WTC11 (cell line): Measurements from ENCODE around the gene GAL. TPM values are rescaled to one million over a fixed set of nuclear protein-coding genes. Genes with fewer than 3 reads are reported as not detected.

ENCODE experiments used
- ATAC-seq: fragments of 200-7000 bp; cut with Tn5 transposase; 2 replicates; pipeline ENCODE4 v1.10.0; 2021; ENCODE audit warnings: mild to moderate bottlenecking, moderate library complexity
- CTCF ChIA-PET: fragments of 300-600 bp; sonication (Branson Sonifier 250); formaldehyde crosslinking; loops from one replicate; lab custom pipeline; 2021; ENCODE audit warnings: antibody characterized with exemption; lab: Charles Lee
- POLR2A ChIA-PET: fragments of 350-600 bp; sonication (Branson Sonifier 250); formaldehyde crosslinking; loops from one replicate; lab custom pipeline; 2021; ENCODE audit warnings: antibody characterized with exemption; lab: Charles Lee
- DNase-seq: peaks from one replicate; pipeline ENCODE4 v3.0.0; 2021; ENCODE audit warnings: low spot score
- H3K27ac Mint-ChIP-seq: 2 replicates; pipeline ENCODE4 v1.8.0; 2021; ENCODE audit warnings: mixed read lengths
- H3K27me3 Mint-ChIP-seq: 2 replicates; pipeline ENCODE4 v1.8.0; 2021; ENCODE audit warnings: low read depth, mild to moderate bottlenecking, moderate library complexity, mixed read lengths
- H3K36me3 Mint-ChIP-seq: 2 replicates; pipeline ENCODE4 v1.8.0; 2021; ENCODE audit warnings: mixed read lengths
- H3K4me1 Mint-ChIP-seq: 2 replicates; pipeline ENCODE4 v1.8.0; 2022; ENCODE audit warnings: mixed read lengths
- H3K4me3 Mint-ChIP-seq: 2 replicates; pipeline ENCODE4 v1.8.0; 2021; ENCODE audit warnings: mild to moderate bottlenecking, moderate library complexity, mixed read lengths
- H3K9me3 Mint-ChIP-seq: 2 replicates; pipeline ENCODE4 v1.8.0; 2021; ENCODE audit warnings: mixed read lengths
- AR ChIP-seq: fragments of 250-450 bp; sonication (Bioruptor Pico); IDR thresholded peaks from 2 replicates; pipeline ENCODE4 v1.9.0; 2021; ENCODE audit warnings: mild to moderate bottlenecking
- E2F5 ChIP-seq: sonication (generic); formaldehyde crosslinking; IDR thresholded peaks from 2 replicates; pipeline ENCODE4 v1.8.1; 2022; ENCODE audit warnings: mild to moderate bottlenecking, moderate library complexity, missing genetic modification reagents
- EMX1 ChIP-seq: fragments of 250-450 bp; sonication (Bioruptor Pico); IDR thresholded peaks from 2 replicates; pipeline ENCODE4 v1.8.0; 2021; ENCODE audit warnings: mild to moderate bottlenecking
- ESRRA ChIP-seq: sonication (generic); formaldehyde crosslinking; IDR thresholded peaks from 2 replicates; pipeline ENCODE4 v1.8.1; 2022; ENCODE audit warnings: mild to moderate bottlenecking, missing genetic modification reagents, borderline replicate concordance
- NR1H2 ChIP-seq: sonication (generic); formaldehyde crosslinking; IDR thresholded peaks from 2 replicates; pipeline ENCODE4 v1.9.0; 2021; ENCODE audit warnings: mild to moderate bottlenecking, moderate library complexity, missing genetic modification reagents
- OVOL2 ChIP-seq: fragments of 250-450 bp; sonication (Bioruptor Pico); IDR thresholded peaks from 2 replicates; pipeline ENCODE4 v1.9.0; 2021; ENCODE audit warnings: mild to moderate bottlenecking, borderline replicate concordance
- SMAD3 ChIP-seq: sonication (generic); formaldehyde crosslinking; IDR thresholded peaks from 2 replicates; pipeline ENCODE4 v1.8.0; 2022; ENCODE audit warnings: missing genetic modification reagents, mild to moderate bottlenecking, borderline replicate concordance
- TEAD1 ChIP-seq: sonication (generic); formaldehyde crosslinking; IDR thresholded peaks from 2 replicates; pipeline ENCODE4 v1.8.0; 2022; ENCODE audit warnings: mild to moderate bottlenecking, missing genetic modification reagents
- ZBTB21 ChIP-seq: sonication (generic); formaldehyde crosslinking; IDR thresholded peaks from 2 replicates; pipeline ENCODE4 v1.8.1; 2023; ENCODE audit warnings: mild to moderate bottlenecking, missing genetic modification reagents, borderline replicate concordance
- ZMAT4 ChIP-seq: fragments of 250-450 bp; sonication (Bioruptor Pico); IDR thresholded peaks from 2 replicates; pipeline ENCODE4 v1.9.0; 2021; ENCODE audit warnings: mild to moderate bottlenecking
- ZNF317 ChIP-seq: sonication (generic); formaldehyde crosslinking; IDR thresholded peaks from 2 replicates; pipeline ENCODE4 v1.8.1; 2023; ENCODE audit warnings: low read depth, mild to moderate bottlenecking, moderate library complexity, missing genetic modification reagents, borderline replicate concordance
- ZNF396 ChIP-seq: fragments of 250-450 bp; sonication (Bioruptor Pico); IDR thresholded peaks from 2 replicates; pipeline ENCODE4 v1.8.0; 2021; ENCODE audit warnings: mild to moderate bottlenecking, moderate library complexity, borderline replicate concordance
- ZNF425 ChIP-seq: fragments of 250-450 bp; sonication (Bioruptor Pico); conservative IDR thresholded peaks from 2 replicates; pipeline ENCODE4 v1.9.0; 2021; ENCODE audit warnings: mild to moderate bottlenecking
- total RNA-seq: library from RNA; stranded (reverse); gene quantifications from 3 replicates; pipeline ENCODE4 v1.2.3, GENCODE V29; 2021
- TF ChIP-seq, protein P1 (sequence below): sonication (generic); formaldehyde crosslinking; IDR thresholded peaks from 2 replicates; pipeline ENCODE4 v1.8.1; 2023; ENCODE audit warnings: mild to moderate bottlenecking, missing genetic modification reagents, moderate library complexity
- TF ChIP-seq, protein P2 (sequence below): sonication (generic); formaldehyde crosslinking; IDR thresholded peaks from 2 replicates; pipeline ENCODE4 v1.8.0; 2023; ENCODE audit warnings: mild to moderate bottlenecking, missing genetic modification reagents
- TF ChIP-seq, protein P3 (sequence below): sonication (generic); formaldehyde crosslinking; IDR thresholded peaks from 2 replicates; pipeline ENCODE4 v1.8.0; 2022; ENCODE audit warnings: mild to moderate bottlenecking, missing genetic modification reagents

The GAL gene
- total RNA-seq, 1 experiment from 2014 or later = 102 TPM

GRCh38 chr11:68664141-68664540 lies 20.2 kb upstream of the GAL start:
- peaks cover 11% of the 10 kb centered on the region; the same call in 1 of the 2 replicates for H3K36me3 Mint-ChIP-seq
- peaks cover 7% of the 10 kb centered on the region for H3K4me1 Mint-ChIP-seq
- no peaks in the 10 kb centered on the region for H3K27me3 Mint-ChIP-seq
- POLR2A ChIA-PET = no interaction called here
- H3K4me3 Mint-ChIP-seq = no peak overlapping the region
- peaks cover 18% of the 10 kb centered on the region for H3K9me3 Mint-ChIP-seq
- CTCF ChIA-PET = interaction anchor here (0.9 kb wide), 1 partner anchor 80 kb away, joined by 3 read pairs; no protein-coding TSS in a partner anchor
- H3K27ac Mint-ChIP-seq = no peak overlapping the region
- ATAC-seq (no peak), DNase-seq (no peak)
- TF ChIP-seq NR1H2 (CRISPR knock-in tag) (no peak), AR (CRISPR knock-in tag) (no peak), ESRRA (CRISPR knock-in tag) (no peak), TEAD1 (no peak), ZNF317 (CRISPR knock-in tag) (no peak), ZNF396 (CRISPR knock-in tag) (no peak), ZNF425 (CRISPR knock-in tag) (no peak), E2F5 (no peak), OVOL2 (CRISPR knock-in tag) (no peak), EMX1 (no peak), ZMAT4 (CRISPR knock-in tag) (no peak)
- TF ChIP-seq, protein P1, sequence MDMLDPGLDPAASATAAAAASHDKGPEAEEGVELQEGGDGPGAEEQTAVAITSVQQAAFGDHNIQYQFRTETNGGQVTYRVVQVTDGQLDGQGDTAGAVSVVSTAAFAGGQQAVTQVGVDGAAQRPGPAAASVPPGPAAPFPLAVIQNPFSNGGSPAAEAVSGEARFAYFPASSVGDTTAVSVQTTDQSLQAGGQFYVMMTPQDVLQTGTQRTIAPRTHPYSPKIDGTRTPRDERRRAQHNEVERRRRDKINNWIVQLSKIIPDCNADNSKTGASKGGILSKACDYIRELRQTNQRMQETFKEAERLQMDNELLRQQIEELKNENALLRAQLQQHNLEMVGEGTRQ (CRISPR knock-in tag) = no peak
- TF ChIP-seq, protein P2, sequence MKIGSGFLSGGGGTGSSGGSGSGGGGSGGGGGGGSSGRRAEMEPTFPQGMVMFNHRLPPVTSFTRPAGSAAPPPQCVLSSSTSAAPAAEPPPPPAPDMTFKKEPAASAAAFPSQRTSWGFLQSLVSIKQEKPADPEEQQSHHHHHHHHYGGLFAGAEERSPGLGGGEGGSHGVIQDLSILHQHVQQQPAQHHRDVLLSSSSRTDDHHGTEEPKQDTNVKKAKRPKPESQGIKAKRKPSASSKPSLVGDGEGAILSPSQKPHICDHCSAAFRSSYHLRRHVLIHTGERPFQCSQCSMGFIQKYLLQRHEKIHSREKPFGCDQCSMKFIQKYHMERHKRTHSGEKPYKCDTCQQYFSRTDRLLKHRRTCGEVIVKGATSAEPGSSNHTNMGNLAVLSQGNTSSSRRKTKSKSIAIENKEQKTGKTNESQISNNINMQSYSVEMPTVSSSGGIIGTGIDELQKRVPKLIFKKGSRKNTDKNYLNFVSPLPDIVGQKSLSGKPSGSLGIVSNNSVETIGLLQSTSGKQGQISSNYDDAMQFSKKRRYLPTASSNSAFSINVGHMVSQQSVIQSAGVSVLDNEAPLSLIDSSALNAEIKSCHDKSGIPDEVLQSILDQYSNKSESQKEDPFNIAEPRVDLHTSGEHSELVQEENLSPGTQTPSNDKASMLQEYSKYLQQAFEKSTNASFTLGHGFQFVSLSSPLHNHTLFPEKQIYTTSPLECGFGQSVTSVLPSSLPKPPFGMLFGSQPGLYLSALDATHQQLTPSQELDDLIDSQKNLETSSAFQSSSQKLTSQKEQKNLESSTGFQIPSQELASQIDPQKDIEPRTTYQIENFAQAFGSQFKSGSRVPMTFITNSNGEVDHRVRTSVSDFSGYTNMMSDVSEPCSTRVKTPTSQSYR (CRISPR knock-in tag) = no peak
- TF ChIP-seq, protein P3, sequence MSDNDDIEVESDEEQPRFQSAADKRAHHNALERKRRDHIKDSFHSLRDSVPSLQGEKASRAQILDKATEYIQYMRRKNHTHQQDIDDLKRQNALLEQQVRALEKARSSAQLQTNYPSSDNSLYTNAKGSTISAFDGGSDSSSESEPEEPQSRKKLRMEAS (CRISPR knock-in tag) = no peak

DNA sequence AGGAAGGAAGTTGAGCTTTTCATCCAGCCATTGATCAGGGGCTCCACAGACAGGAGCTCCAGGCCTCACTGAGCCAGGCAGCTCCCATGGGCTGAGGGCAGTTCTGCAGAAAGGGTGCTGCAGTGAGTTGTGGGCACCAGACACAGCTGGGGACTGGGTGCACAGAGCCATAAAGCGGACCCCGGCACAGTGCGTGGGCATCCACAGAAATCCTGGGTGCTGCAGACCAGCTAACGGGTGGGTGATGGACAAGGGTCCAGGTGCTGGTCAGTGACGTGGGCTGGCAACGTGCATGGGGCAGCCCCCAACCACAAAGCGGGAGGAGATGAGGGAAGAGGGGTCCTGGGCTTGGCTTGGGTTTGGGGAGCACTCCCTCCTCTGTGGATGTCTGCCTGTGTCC lies 19.4 kb upstream of the GAL start:
- H3K36me3 Mint-ChIP-seq = peaks cover 11% of the 10 kb centered on the region; the same call in 1 of the 2 replicates
- TF ChIP-seq SMAD3 = no peak
- TF ChIP-seq ZBTB21 (CRISPR knock-in tag) = no peak
- TF ChIP-seq, all 79 proteins: peak for 0
- no peak for DNase-seq
- ChIA-PET CTCF (interaction anchor here (0.9 kb wide), 1 partner anchor 81 kb away, joined by 3 read pairs; no protein-coding TSS in a partner anchor), POLR2A (no interaction called here)
- Mint-ChIP-seq H3K4me1 (peaks cover 7% of the 10 kb centered on the region), H3K4me3 (no peak overlapping the region), H3K27ac (no peak overlapping the region), H3K9me3 (peaks cover 18% of the 10 kb centered on the region), H3K27me3 (no peaks in the 10 kb centered on the region)
- no peak for ATAC-seq
